ENCODE data around the gene KRT3. TPM values are rescaled to one million over a fixed set of nuclear protein-coding genes. Genes with fewer than 3 reads are reported as not detected.

The KRT3 gene
- total and polyA plus RNA-seq, 9 of the 15 experiments (the other 6 are each of a cell fraction or from before 2014, with no cell fraction given): not detected

DNA sequence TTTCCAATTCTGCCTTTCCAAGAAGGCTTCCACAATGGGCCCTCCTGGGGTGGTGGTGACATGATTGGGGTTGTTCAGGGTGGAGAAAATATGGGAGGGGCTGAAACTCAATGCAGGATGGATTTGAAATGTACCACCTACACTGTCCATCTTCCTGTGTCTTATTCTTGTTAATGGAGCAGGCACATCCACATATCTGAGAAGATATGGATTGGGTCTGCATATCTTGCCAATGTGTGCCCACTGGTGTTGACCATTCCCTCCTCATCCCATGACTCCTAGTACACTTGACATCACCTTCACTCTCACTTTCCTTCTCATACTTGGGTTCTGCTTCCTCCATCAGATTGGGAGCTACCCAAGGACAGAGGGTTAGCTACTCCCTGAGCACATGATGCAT lies 26.0 kb downstream of the KRT3 start:
- Histone ChIP-seq H3K4me1 (replicated peaks in 1 of 2; ENCODE audit: control insufficient read depth in 2 of 2, insufficient read depth in 2 of 2, low read length in 2 of 2) (no peaks in the 10 kb centered on the region), H3K4me3 (no peak overlapping the region), H3K27ac (ENCODE audit: extremely low read depth, low read depth, low read length) (no peak overlapping the region), H2AFZ (ENCODE audit: low read depth, low read length) (no peak overlapping the region), H3K36me3 (ENCODE audit: control insufficient read depth, insufficient read depth, low read length) (no peaks in the 10 kb centered on the region), H3K9ac (ENCODE audit: insufficient read depth in 1 of 2, low read depth in 2 of 2, low read length in 2 of 2) (no peak overlapping the region), H3K79me2 (ENCODE audit: control insufficient read depth, insufficient read depth, low read length) (no peaks in the 10 kb centered on the region), H3K9me3 (replicated peaks; ENCODE audit: control insufficient read depth, insufficient read depth, low read depth, low read length) (no peaks in the 10 kb centered on the region), H4K20me1 (replicated peaks; ENCODE audit: control insufficient read depth, insufficient read depth, low read length) (no peaks in the 10 kb centered on the region; the same call in 1 of the 2 replicates), H3K4me2 (ENCODE audit: insufficient read depth, low read length) (no peak overlapping the region), H3K27me3 (ENCODE audit: control insufficient read depth in 2 of 2, insufficient read depth in 2 of 2, low read length in 2 of 2) (peaks cover 19 to 54% of the 10 kb centered on the region in 2 experiments), H3K9me1 (ENCODE audit: control insufficient read depth, insufficient read depth, low read length) (no peaks in the 10 kb centered on the region)
- ChIA-PET CTCF (ENCODE audit: low intra/inter-chr PET ratio) (no interaction called here), POLR2A (interaction anchor here (0.5 to 0.6 kb wide), 2 partner anchors 237 to 621 kb away, joined by 3 to 4 read pairs; no protein-coding TSS in a partner anchor)
- no peak for FAIRE-seq
- BruUV-seq (replicated peaks): no TSS peak
- in situ Hi-C loops (cut with MboI): no loop called here
- DNase-seq (ENCODE audit: extremely low read depth in 1 of 4, low spot score in 3 of 4): no peak
- TF ChIP-seq ZMIZ1 (IDR thresholded peaks at IDR 0.05; ENCODE audit: low read depth in 2 of 2, low read length in 2 of 2): no peak
- TF ChIP-seq ESRRA (IDR thresholded peaks at IDR 0.05; ENCODE audit: borderline replicate concordance, low read depth): no peak
- no peak for TF ChIP-seq NR2C2 (CRISPR knock-in tag; IDR thresholded peaks at IDR 0.05)
- no peak for TF ChIP-seq NR2C2 (tag; IDR thresholded peaks at IDR 0.05)
- no peak for TF ChIP-seq JUNB (CRISPR knock-in tag; conservative IDR thresholded peaks at IDR 0.05)
- TF ChIP-seq NFE2 (IDR thresholded peaks at IDR 0.05; ENCODE audit: low read depth): no peak
- intact Hi-C loops (cut with micrococcal nuclease): no loop called here
- no peak for ATAC-seq
